WTC11 (cell line): ENCODE measurements around the gene ABCG8. TPM values are rescaled to one million over a fixed set of nuclear protein-coding genes. Genes with fewer than 3 reads are reported as not detected.

ENCODE experiments used
- ATAC-seq: fragments of 200-7000 bp; cut with Tn5 transposase; 2 replicates; pipeline ENCODE4 v1.10.0; 2021; ENCODE audit warnings: mild to moderate bottlenecking, moderate library complexity
- CTCF ChIA-PET: fragments of 300-600 bp; sonication (Branson Sonifier 250); formaldehyde crosslinking; loops from one replicate; lab custom pipeline; 2021; ENCODE audit warnings: antibody characterized with exemption; lab: Charles Lee
- POLR2A ChIA-PET: fragments of 350-600 bp; sonication (Branson Sonifier 250); formaldehyde crosslinking; loops from one replicate; lab custom pipeline; 2021; ENCODE audit warnings: antibody characterized with exemption; lab: Charles Lee
- DNase-seq: peaks from one replicate; pipeline ENCODE4 v3.0.0; 2021; ENCODE audit warnings: low spot score
- H3K27ac Mint-ChIP-seq: 2 replicates; pipeline ENCODE4 v1.8.0; 2021; ENCODE audit warnings: mixed read lengths
- H3K27me3 Mint-ChIP-seq: 2 replicates; pipeline ENCODE4 v1.8.0; 2021; ENCODE audit warnings: low read depth, mild to moderate bottlenecking, moderate library complexity, mixed read lengths
- H3K36me3 Mint-ChIP-seq: 2 replicates; pipeline ENCODE4 v1.8.0; 2021; ENCODE audit warnings: mixed read lengths
- H3K4me1 Mint-ChIP-seq: 2 replicates; pipeline ENCODE4 v1.8.0; 2022; ENCODE audit warnings: mixed read lengths
- H3K4me3 Mint-ChIP-seq: 2 replicates; pipeline ENCODE4 v1.8.0; 2021; ENCODE audit warnings: mild to moderate bottlenecking, moderate library complexity, mixed read lengths
- H3K9me3 Mint-ChIP-seq: 2 replicates; pipeline ENCODE4 v1.8.0; 2021; ENCODE audit warnings: mixed read lengths
- AR ChIP-seq: fragments of 250-450 bp; sonication (Bioruptor Pico); IDR thresholded peaks from 2 replicates; pipeline ENCODE4 v1.9.0; 2021; ENCODE audit warnings: mild to moderate bottlenecking
- ATF6 ChIP-seq: sonication (generic); formaldehyde crosslinking; IDR thresholded peaks from 2 replicates; pipeline ENCODE4 v1.8.1; 2023; ENCODE audit warnings: mild to moderate bottlenecking, missing genetic modification reagents
- E2F4 ChIP-seq: sonication (generic); formaldehyde crosslinking; IDR thresholded peaks from 2 replicates; pipeline ENCODE4 v1.8.1; 2022; ENCODE audit warnings: low read depth, mild to moderate bottlenecking, moderate library complexity, missing genetic modification reagents, borderline replicate concordance
- IRF1 ChIP-seq: sonication (generic); formaldehyde crosslinking; IDR thresholded peaks from 2 replicates; pipeline ENCODE4 v1.8.0; 2023; ENCODE audit warnings: missing genetic modification reagents
- JAZF1 ChIP-seq: fragments of 250-450 bp; sonication (Bioruptor Pico); IDR thresholded peaks from 2 replicates; pipeline ENCODE4 v1.9.0; 2021; ENCODE audit warnings: moderate library complexity, mild to moderate bottlenecking, inconsistent platforms
- MXD4 ChIP-seq: fragments of 250-450 bp; sonication (Bioruptor Pico); IDR thresholded peaks from 2 replicates; pipeline ENCODE4 v1.8.0; 2021; ENCODE audit warnings: mild to moderate bottlenecking, moderate library complexity, borderline replicate concordance
- NFE2L1 ChIP-seq: sonication (generic); formaldehyde crosslinking; IDR thresholded peaks from 2 replicates; pipeline ENCODE4 v1.8.1; 2023; ENCODE audit warnings: missing genetic modification reagents
- NR3C1 ChIP-seq: sonication (generic); formaldehyde crosslinking; conservative IDR thresholded peaks from 2 replicates; pipeline ENCODE4 v1.8.1; 2023; ENCODE audit warnings: low read depth, mild to moderate bottlenecking, missing genetic modification reagents
- SP1 ChIP-seq: sonication (generic); formaldehyde crosslinking; conservative IDR thresholded peaks from 2 replicates; pipeline ENCODE4 v1.8.1; 2022; ENCODE audit warnings: missing genetic modification reagents
- USF2 ChIP-seq: sonication (generic); formaldehyde crosslinking; IDR thresholded peaks from 2 replicates; pipeline ENCODE4 v1.8.1; 2023; ENCODE audit warnings: mild to moderate bottlenecking, missing genetic modification reagents, moderate library complexity
- ZNF138 ChIP-seq: sonication (generic); formaldehyde crosslinking; conservative IDR thresholded peaks from 2 replicates; pipeline ENCODE4 v1.8.1; 2022; ENCODE audit warnings: mild to moderate bottlenecking, moderate library complexity, missing genetic modification reagents
- ZNF219 ChIP-seq: sonication (generic); formaldehyde crosslinking; IDR thresholded peaks from 2 replicates; pipeline ENCODE4 v1.8.0; 2023; ENCODE audit warnings: missing genetic modification reagents, mild to moderate bottlenecking, borderline replicate concordance
- ZNF425 ChIP-seq: fragments of 250-450 bp; sonication (Bioruptor Pico); conservative IDR thresholded peaks from 2 replicates; pipeline ENCODE4 v1.9.0; 2021; ENCODE audit warnings: mild to moderate bottlenecking
- ZNF512 ChIP-seq: sonication (generic); formaldehyde crosslinking; IDR thresholded peaks from 2 replicates; pipeline ENCODE4 v1.8.1; 2022; ENCODE audit warnings: missing genetic modification reagents, borderline replicate concordance
- total RNA-seq: library from RNA; stranded (reverse); gene quantifications from 3 replicates; pipeline ENCODE4 v1.2.3, GENCODE V29; 2021

ABCG8 gene
- total RNA-seq, 1 experiment from 2014 or later, result not detected

GRCh38 chr2:43837033-43837432 is 1.7 kb upstream of the ABCG8 start:
- Mint-ChIP-seq H3K4me3 (no peak overlapping the region), H3K36me3 (no peaks in the 10 kb centered on the region), H3K27ac (no peak overlapping the region), H3K9me3 (no peaks in the 10 kb centered on the region), H3K27me3 (0 out of 2 replicates have a peak, but pooled peaks cover 3% of the 10 kb centered on the region), H3K4me1 (peaks cover 8% of the 10 kb centered on the region)
- no peak for DNase-seq
- TF ChIP-seq MXD4 (CRISPR knock-in tag) (no peak), SP1 (CRISPR knock-in tag) (no peak), ZNF512 (CRISPR knock-in tag) (no peak), USF2 (CRISPR knock-in tag) (no peak), ZNF219 (CRISPR knock-in tag) (no peak), NFE2L1 (CRISPR knock-in tag) (no peak), ZNF138 (CRISPR knock-in tag) (no peak)
- ATAC-seq, result no peak
- ChIA-PET CTCF (no interaction called here), POLR2A (no interaction called here)

- DNase-seq, result no peak
- TF ChIP-seq IRF1 (CRISPR knock-in tag), result no peak
- H3K4me3 Mint-ChIP-seq, result no peak overlapping the region
- no peaks in the 10 kb centered on the region for H3K36me3 Mint-ChIP-seq
- H3K4me1 Mint-ChIP-seq, result peaks cover 8% of the 10 kb centered on the region
- ChIA-PET POLR2A (no interaction called here), CTCF (no interaction called here)
- H3K27ac Mint-ChIP-seq, result no peak overlapping the region
- H3K9me3 Mint-ChIP-seq, result no peaks in the 10 kb centered on the region
- no peak for ATAC-seq
- H3K27me3 Mint-ChIP-seq, result no peaks in the 10 kb centered on the region
Observed at GRCh38 chr2:43837831-43838559, 776 bp upstream of the ABCG8 start.

- CTCF ChIA-PET, result no interaction called here
- Mint-ChIP-seq H3K27me3 (no peaks in the 10 kb centered on the region), H3K36me3 (no peaks in the 10 kb centered on the region)
- TF ChIP-seq ZNF425 (CRISPR knock-in tag), result no peak
- no peak for TF ChIP-seq AR (CRISPR knock-in tag)
- TF ChIP-seq JAZF1 (CRISPR knock-in tag), result no peak
- no peak for TF ChIP-seq ATF6 (CRISPR knock-in tag)
- no peak for TF ChIP-seq NR3C1 (CRISPR knock-in tag)
- TF ChIP-seq E2F4 (CRISPR knock-in tag), result no peak
Observed at GRCh38 chr2:43839776-43840564, 1.2 kb downstream of the ABCG8 start.

More at GRCh38 chr2:43839776-43840564, 1.2 kb downstream of the ABCG8 start:
- DNase-seq, result no peak
- H3K4me3 Mint-ChIP-seq, result no peak overlapping the region
- peaks cover 8% of the 10 kb centered on the region for H3K4me1 Mint-ChIP-seq
- no peak overlapping the region for H3K27ac Mint-ChIP-seq
- H3K9me3 Mint-ChIP-seq, result no peaks in the 10 kb centered on the region
- POLR2A ChIA-PET, result no interaction called here
- no peak for ATAC-seq
